GM18520 (cell line): ENCODE measurements around the gene CARD10.
"Not testable (repeated sequence)": the region's sequence is repeated elsewhere in the genome, so short reads cannot be mapped to it uniquely, and the experiment has no call there.

Experiments used
- ATAC-seq: cut with Tn5 transposase; IDR thresholded peaks from one replicate; pipeline ENCODE4 v1.9.1; 2021; ENCODE audit not compliant: unreplicated experiment

CARD10 gene

GRCh38 chr22:37527081-37527752 lies 8.0 kb upstream of the CARD10 start:
- ATAC-seq, result not testable (repeated sequence)

- ATAC-seq, result no peak
Measured at GRCh38 chr22:37526376-37526775, 7.2 kb upstream of the CARD10 start.

GRCh38 chr22:37525746-37526350 lies 6.6 kb upstream of the CARD10 start:
- no peak for ATAC-seq

- ATAC-seq, result no peak
Measured at GRCh38 chr22:37525073-37525745, 6.0 kb upstream of the CARD10 start.

- no peak for ATAC-seq
Measured at GRCh38 chr22:37522482-37522881, 3.3 kb upstream of the CARD10 start.

GRCh38 chr22:37521236-37521739 lies 2.1 kb upstream of the CARD10 start:
- ATAC-seq, result no peak

- ATAC-seq, result no peak
Measured at GRCh38 chr22:37520776-37521191, 1.6 kb upstream of the CARD10 start.

- no peak for ATAC-seq
Measured at GRCh38 chr22:37518509-37519267, 527 bp downstream of the CARD10 start.

GRCh38 chr22:37517826-37518450 lies 1.3 kb downstream of the CARD10 start:
- no peak for ATAC-seq

- no peak for ATAC-seq
Measured at GRCh38 chr22:37516456-37516855, 2.8 kb downstream of the CARD10 start.

GRCh38 chr22:37515901-37516300 lies 3.3 kb downstream of the CARD10 start:
- ATAC-seq, result no peak

GRCh38 chr22:37514526-37515051 lies 4.6 kb downstream of the CARD10 start:
- no peak for ATAC-seq

- ATAC-seq, result no peak
Measured at GRCh38 chr22:37511395-37512104, 7.7 kb downstream of the CARD10 start.

- ATAC-seq, result no peak
Measured at GRCh38 chr22:37510091-37510490, 9.1 kb downstream of the CARD10 start.

- no peak for ATAC-seq
Measured at GRCh38 chr22:37509059-37509860, 10.0 kb downstream of the CARD10 start.

GRCh38 chr22:37508431-37508992 lies 10.7 kb downstream of the CARD10 start:
- ATAC-seq, result no peak

GRCh38 chr22:37507731-37508130 lies 11.5 kb downstream of the CARD10 start:
- ATAC-seq, result no peak

- ATAC-seq, result no peak
Measured at GRCh38 chr22:37505989-37506388, 13.2 kb downstream of the CARD10 start.

- no peak for ATAC-seq
Measured at GRCh38 chr22:37505565-37505964, 13.7 kb downstream of the CARD10 start.
